B cell (primary cell): ENCODE measurements around the gene JADE2. TPM values are rescaled to one million over a fixed set of nuclear protein-coding genes. Genes with fewer than 3 reads are reported as not detected.
"Not testable (repeated sequence)": the region's sequence is repeated elsewhere in the genome, so short reads cannot be mapped to it uniquely, and the experiment has no call there.

ENCODE experiments used
- ATAC-seq: fragments of 200-7000 bp; cut with Tn5 transposase; one replicate; pipeline ENCODE4 v1.10.0; 2021; ENCODE audit warnings: low read depth, mild to moderate bottlenecking, moderate number of reproducible peaks, moderate library complexity
- CTCF ChIA-PET: fragments of 350-600 bp; sonication (Branson Sonifier 250); formaldehyde crosslinking; loops from one replicate; lab custom pipeline; 2021; ENCODE audit warnings: antibody characterized with exemption, inconsistent platforms; lab: Charles Lee
- POLR2A ChIA-PET: fragments of 350-600 bp; sonication (Branson Sonifier 250); formaldehyde crosslinking; loops from one replicate; lab custom pipeline; 2021; ENCODE audit warnings: antibody characterized with exemption; lab: Charles Lee
- DNase-seq: peaks from one replicate; pipeline ENCODE4 v3.0.0; 2013
- H2AFZ ChIP-seq: 2 replicates; pipeline ENCODE4 v1.6.1; 2012; ENCODE audit warnings: mild to moderate bottlenecking, low read depth, low read length; ENCODE audit not compliant: insufficient read depth, poor library complexity, severe bottlenecking
- H3K27ac ChIP-seq, 2 donors: 1 replicate in 1 of 2; 2 replicates in 1 of 2; pipeline ENCODE4 v1.5.1; 2012 to 2013; ENCODE audit warnings: low read length in 2 of 2, mild to moderate bottlenecking in 2 of 2, moderate library complexity in 1 of 2
- H3K27me3 ChIP-seq, 4 experiments: fragments of 200-600 bp in 1 of 4; sonication (generic) in 1 of 4; replicated peaks in 1 of 4; 1 replicate in 2 of 4; 2 replicates in 2 of 4; pipeline versions ENCODE4 v1.6.1 to v1.7.0; 2013 to 2016; ENCODE audit warnings: low read length in 3 of 4, mild to moderate bottlenecking in 2 of 4, mixed read lengths in 1 of 4, moderate library complexity in 1 of 4; ENCODE audit not compliant: insufficient read depth in 4 of 4, control insufficient read depth in 3 of 4; ENCODE audit errors: control extremely low read depth in 1 of 4
- H3K36me3 ChIP-seq, 2 experiments: replicated peaks in 1 of 2; 1 replicate in 1 of 2; 2 replicates in 1 of 2; pipeline versions ENCODE4 v1.6.1 to v1.7.1; 2013; ENCODE audit warnings: low read length in 1 of 2; ENCODE audit not compliant: insufficient read depth in 2 of 2, control insufficient read depth in 1 of 2; ENCODE audit errors: control extremely low read depth in 1 of 2, extremely low read depth in 1 of 2
- H3K4me1 ChIP-seq, 2 donors: fragments of 200-600 bp in 1 of 2; sonication (generic) in 1 of 2; 1 replicate in 1 of 2; 2 replicates in 1 of 2; pipeline versions ENCODE4 v1.5.1 to v1.6.1; 2013 to 2017; ENCODE audit warnings: low read length in 2 of 2; ENCODE audit not compliant: control insufficient read depth in 2 of 2, insufficient read depth in 2 of 2
- H3K4me2 ChIP-seq: replicated peaks from 2 replicates; pipeline ENCODE3; 2012; ENCODE audit warnings: mild to moderate bottlenecking, low read depth, low read length; ENCODE audit not compliant: poor library complexity, severe bottlenecking
- H3K4me3 ChIP-seq, 5 experiments: fragments of 200-600 bp in 1 of 5; sonication (generic) in 1 of 5; 1 replicate in 3 of 5; 2 replicates in 2 of 5; pipeline versions ENCODE4 v1.5.1 to v1.7.0; 2011 to 2016; ENCODE audit warnings: low read length in 4 of 5, mild to moderate bottlenecking in 4 of 5, low read depth in 2 of 5, control low read depth in 1 of 5, moderate library complexity in 1 of 5; ENCODE audit not compliant: insufficient read depth in 1 of 5; ENCODE audit errors: control extremely low read depth in 1 of 5, extremely low read depth in 1 of 5
- H3K79me2 ChIP-seq: fragments of 200-600 bp; sonication (generic); one replicate; pipeline ENCODE4 v1.6.0; 2016; ENCODE audit warnings: low read length; ENCODE audit not compliant: control insufficient read depth, insufficient read depth
- H3K9ac ChIP-seq: fragments of 200-600 bp; sonication (generic); 2 replicates; pipeline ENCODE4 v1.6.1; 2017; ENCODE audit warnings: mild to moderate bottlenecking, low read length, moderate library complexity
- H3K9me3 ChIP-seq, 3 donors: one replicate each; pipeline versions ENCODE4 v1.6.1 to v1.7.1; 2013; ENCODE audit warnings: low read length in 2 of 3; ENCODE audit not compliant: control insufficient read depth in 2 of 3, insufficient read depth in 1 of 3; ENCODE audit errors: control extremely low read depth in 1 of 3
- H4K20me1 ChIP-seq: 2 replicates; pipeline ENCODE4 v1.6.0; 2012; ENCODE audit warnings: mild to moderate bottlenecking, low read length; ENCODE audit not compliant: insufficient read depth, control insufficient read depth, poor library complexity, severe bottlenecking
- H3K27ac Mint-ChIP-seq: one replicate; pipeline ENCODE4 v1.8.0; 2021; ENCODE audit warnings: mixed read lengths
- H3K27me3 Mint-ChIP-seq: one replicate; pipeline ENCODE4 v1.8.0; 2021; ENCODE audit warnings: mixed read lengths
- H3K4me1 Mint-ChIP-seq: one replicate; pipeline ENCODE4 v1.8.0; 2021; ENCODE audit warnings: mixed read lengths
- H3K4me3 Mint-ChIP-seq: one replicate; pipeline ENCODE4 v1.8.0; 2021; ENCODE audit warnings: mixed read lengths
- H3K9me3 Mint-ChIP-seq: one replicate; pipeline ENCODE4 v1.8.0; 2022; ENCODE audit warnings: mixed read lengths; ENCODE audit not compliant: insufficient read depth
- EZH2 ChIP-seq: IDR thresholded peaks from 2 replicates; pipeline ENCODE4 v1.6.1; 2012; ENCODE audit warnings: borderline replicate concordance, low read depth, mild to moderate bottlenecking, moderate library complexity, low read length; ENCODE audit not compliant: insufficient read depth, poor library complexity, severe bottlenecking
- WGBS: methylation state at CpG from one replicate; pipeline ENCODE4 v1.1.5; 2013; ENCODE audit warnings: missing lambda C conversion rate; ENCODE audit not compliant: insufficient coverage; 5-methylcytosine and 5-hydroxymethylcytosine counted together
- intact Hi-C: fragments of 100-400 bp; cut with micrococcal nuclease; formaldehyde crosslinking; loops from one replicate; pipeline ENCODE4 v1.10.0; 2022
- polyA plus RNA-seq: library from polyadenylated mRNA; depleted of rRNA; stranded (reverse); fragments of >200 nt; gene quantifications from 2 replicates; pipeline ENCODE4 v1.2.3, GENCODE V29; 2012
- total RNA-seq, 2 donors: library from RNA; stranded (reverse); fragments of 120-200 nt in 1 of 2; gene quantifications; 1 replicate in 1 of 2; 2 replicates in 1 of 2; pipeline versions ENCODE4 v1.2.3 to v1.2.4, GENCODE V29; 2013 to 2022
- TF ChIP-seq, protein P1 (sequence below): fragments of 200-600 bp; IDR thresholded peaks from one replicate; pipeline ENCODE4 v1.8.0; 2022; ENCODE audit warnings: antibody characterized with exemption, mild to moderate bottlenecking

Gene JADE2
- total and polyA plus RNA-seq, 2 donors (not counting 1 experiment from before 2014, with no cell fraction given), result 80.5 to 247 TPM

DNA sequence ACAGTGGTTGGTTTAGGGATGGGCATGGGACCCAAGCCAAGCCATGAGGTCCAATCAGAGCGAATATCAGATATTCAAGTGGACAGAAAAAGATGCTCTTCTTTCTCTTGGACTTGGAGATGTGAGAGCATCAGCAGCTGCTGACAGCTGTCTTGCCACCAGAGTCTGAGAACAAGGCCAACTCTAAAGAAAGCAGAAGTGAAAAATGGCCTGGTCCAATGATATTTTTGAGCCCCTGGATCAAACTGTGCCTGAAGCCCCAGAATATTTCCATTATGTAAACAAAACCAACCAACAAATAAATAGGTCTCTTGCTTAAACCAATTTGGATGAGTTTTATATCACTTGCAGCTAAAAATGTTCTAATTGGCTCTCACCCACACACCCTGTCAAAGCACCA lies 30.7 kb upstream of the JADE2 start:
- TF ChIP-seq EZH2, result no peak
- TF ChIP-seq, protein P1, sequence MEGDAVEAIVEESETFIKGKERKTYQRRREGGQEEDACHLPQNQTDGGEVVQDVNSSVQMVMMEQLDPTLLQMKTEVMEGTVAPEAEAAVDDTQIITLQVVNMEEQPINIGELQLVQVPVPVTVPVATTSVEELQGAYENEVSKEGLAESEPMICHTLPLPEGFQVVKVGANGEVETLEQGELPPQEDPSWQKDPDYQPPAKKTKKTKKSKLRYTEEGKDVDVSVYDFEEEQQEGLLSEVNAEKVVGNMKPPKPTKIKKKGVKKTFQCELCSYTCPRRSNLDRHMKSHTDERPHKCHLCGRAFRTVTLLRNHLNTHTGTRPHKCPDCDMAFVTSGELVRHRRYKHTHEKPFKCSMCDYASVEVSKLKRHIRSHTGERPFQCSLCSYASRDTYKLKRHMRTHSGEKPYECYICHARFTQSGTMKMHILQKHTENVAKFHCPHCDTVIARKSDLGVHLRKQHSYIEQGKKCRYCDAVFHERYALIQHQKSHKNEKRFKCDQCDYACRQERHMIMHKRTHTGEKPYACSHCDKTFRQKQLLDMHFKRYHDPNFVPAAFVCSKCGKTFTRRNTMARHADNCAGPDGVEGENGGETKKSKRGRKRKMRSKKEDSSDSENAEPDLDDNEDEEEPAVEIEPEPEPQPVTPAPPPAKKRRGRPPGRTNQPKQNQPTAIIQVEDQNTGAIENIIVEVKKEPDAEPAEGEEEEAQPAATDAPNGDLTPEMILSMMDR, result no peak
- H3K27me3 Mint-ChIP-seq, result no peaks in the 10 kb centered on the region
- Histone ChIP-seq H3K9ac (no peak overlapping the region), H3K4me1 (no peaks in the 10 kb centered on the region), H3K27me3 (no peaks in the 10 kb centered on the region), H3K4me2 (no peak overlapping the region), H2AFZ (no peak overlapping the region), H3K36me3 (no peaks in the 10 kb centered on the region), H3K9me3 (peaks cover 0 to 3% (median 0%) of the 10 kb centered on the region in 3 donors), H4K20me1 (no peaks in the 10 kb centered on the region), H3K27ac (no peak overlapping the region), H3K4me3 (no peak overlapping the region), H3K79me2 (no peaks in the 10 kb centered on the region)
- H3K27ac Mint-ChIP-seq, result no peak overlapping the region
- H3K4me1 Mint-ChIP-seq, result no peaks in the 10 kb centered on the region
- H3K9me3 Mint-ChIP-seq, result no peaks in the 10 kb centered on the region
- ATAC-seq (no peak), DNase-seq (no peak)
- CTCF ChIA-PET, result no interaction called here
- H3K4me3 Mint-ChIP-seq, result no peak overlapping the region
- intact Hi-C loops, result no loop called here
- 100% methylated on average over 1 of the region's 1 CpG for WGBS
- POLR2A ChIA-PET, result no interaction called here

DNA sequence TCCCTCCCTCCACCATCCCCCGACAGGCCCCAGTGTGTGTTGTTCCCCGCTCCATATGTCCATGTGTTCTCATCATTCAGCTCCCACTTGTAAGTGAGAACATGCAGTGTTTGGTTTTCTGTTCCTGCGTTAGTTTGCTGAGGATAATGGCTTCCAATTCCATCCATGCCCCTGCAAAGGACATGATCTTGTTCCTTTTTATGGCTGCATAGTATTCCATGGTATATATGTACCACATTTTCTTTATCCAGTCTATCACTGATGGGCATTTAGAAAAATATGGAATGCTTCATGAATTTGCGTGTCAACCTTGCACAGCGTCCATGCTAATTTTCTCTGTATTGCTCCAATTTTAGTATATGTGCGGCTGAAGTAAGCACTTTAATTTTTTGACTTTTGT lies 25.6 kb upstream of the JADE2 start:
- H2AFZ ChIP-seq, H3K4me3 ChIP-seq, intact Hi-C loops, H3K79me2 ChIP-seq, H3K36me3 ChIP-seq, H3K4me1 Mint-ChIP-seq, POLR2A ChIA-PET, H3K9me3 ChIP-seq, DNase-seq, H3K27me3 ChIP-seq, H3K27ac Mint-ChIP-seq, H3K27me3 Mint-ChIP-seq, H3K9me3 Mint-ChIP-seq, H3K4me3 Mint-ChIP-seq, H3K27ac ChIP-seq, H3K9ac ChIP-seq, ATAC-seq, H3K4me2 ChIP-seq, H4K20me1 ChIP-seq: not testable (repeated sequence)
- CTCF ChIA-PET, result interaction anchor here (1.0 kb wide), 1 partner anchor 78 kb away, joined by 3 read pairs; no protein-coding TSS in a partner anchor
- H3K4me1 ChIP-seq, result peaks cover 0 to 14% of the 10 kb centered on the region in 2 donors
- WGBS, result no CpG with 5 or more reads among the region's 6 CpGs
